ENCODE data around the gene ZNF256. TPM values are rescaled to one million over a fixed set of nuclear protein-coding genes. Genes with fewer than 3 reads are reported as not detected.
"Not testable (repeated sequence)": the region's sequence is repeated elsewhere in the genome, so short reads cannot be mapped to it uniquely, and the experiment has no call there.

ZNF256 gene
- total RNA-seq, 6 experiments from 2014 or later: 0.50 to 1.6 (median 0.75) TPM

DNA sequence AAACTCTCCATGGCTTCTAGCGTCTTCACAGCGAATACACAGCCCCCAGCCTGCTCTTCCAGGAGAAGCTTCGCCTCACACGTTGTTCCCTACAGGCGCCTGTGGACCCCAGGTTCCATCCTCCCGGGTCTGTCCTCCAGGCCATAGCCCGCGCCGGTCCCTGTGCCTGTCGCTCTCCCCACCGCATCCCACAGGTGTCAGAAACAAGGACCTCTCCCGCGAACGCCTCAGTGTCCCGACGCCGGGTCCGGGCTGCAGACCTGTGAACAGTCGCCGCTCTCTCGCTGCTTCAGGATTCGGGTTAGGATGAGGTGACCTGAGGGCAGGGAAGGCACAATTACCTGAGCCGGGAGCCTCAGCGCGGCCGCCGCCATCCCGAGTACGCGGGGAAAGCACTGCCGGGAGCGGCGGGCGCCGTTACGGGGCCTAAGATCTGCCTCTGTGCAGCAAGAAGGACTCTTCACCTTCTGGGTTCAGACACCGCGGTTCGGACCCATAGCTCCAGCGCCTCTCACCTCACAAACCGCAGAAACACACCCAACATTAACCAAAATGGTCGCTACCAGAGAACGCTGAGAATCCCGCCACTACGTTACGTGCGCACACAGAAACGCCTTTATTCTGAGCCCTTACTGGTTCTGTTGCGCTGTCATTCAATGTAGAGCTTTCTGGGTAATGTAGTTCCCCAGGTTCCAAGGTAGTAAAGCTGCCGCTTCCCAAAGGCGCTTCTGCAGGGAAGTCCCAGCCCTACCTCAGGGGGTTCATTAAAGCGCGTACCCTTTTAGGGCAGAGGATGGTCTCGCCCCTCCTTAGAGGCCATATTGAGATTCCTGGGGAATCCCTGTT, 12.5 kb downstream of the ZNF256 start, which contains the start of gene ZNF418:
TSS of gene ZNF418 (minus strand) at position 583 of the 846 bp plus-strand sequence. CDS start 1,580 bp downstream, outside the sequence.
- Histone ChIP-seq H3K4me3 (peak within 1 kb of the TSS; percentile 54 to 78 (median 66)), H3K36me3 (peaks cover 0 to 1% (median 0%) of the 10 kb centered on the region in 4 donors), H3K27ac (peak within 1 kb of the TSS in 1 of 3 donors; percentile 29), H3K27me3 (no peaks in the 10 kb centered on the region), H3K9me3 (peaks cover 0 to 7% (median under 1%) of the 10 kb centered on the region in 4 donors), H3K4me1 (no peaks in the 10 kb centered on the region)
- DNase-seq (peak; percentile 29 to 77 (median 66)), ATAC-seq (peak; percentile 98 to 100 (median 100))
- TF ChIP-seq, protein P1, sequence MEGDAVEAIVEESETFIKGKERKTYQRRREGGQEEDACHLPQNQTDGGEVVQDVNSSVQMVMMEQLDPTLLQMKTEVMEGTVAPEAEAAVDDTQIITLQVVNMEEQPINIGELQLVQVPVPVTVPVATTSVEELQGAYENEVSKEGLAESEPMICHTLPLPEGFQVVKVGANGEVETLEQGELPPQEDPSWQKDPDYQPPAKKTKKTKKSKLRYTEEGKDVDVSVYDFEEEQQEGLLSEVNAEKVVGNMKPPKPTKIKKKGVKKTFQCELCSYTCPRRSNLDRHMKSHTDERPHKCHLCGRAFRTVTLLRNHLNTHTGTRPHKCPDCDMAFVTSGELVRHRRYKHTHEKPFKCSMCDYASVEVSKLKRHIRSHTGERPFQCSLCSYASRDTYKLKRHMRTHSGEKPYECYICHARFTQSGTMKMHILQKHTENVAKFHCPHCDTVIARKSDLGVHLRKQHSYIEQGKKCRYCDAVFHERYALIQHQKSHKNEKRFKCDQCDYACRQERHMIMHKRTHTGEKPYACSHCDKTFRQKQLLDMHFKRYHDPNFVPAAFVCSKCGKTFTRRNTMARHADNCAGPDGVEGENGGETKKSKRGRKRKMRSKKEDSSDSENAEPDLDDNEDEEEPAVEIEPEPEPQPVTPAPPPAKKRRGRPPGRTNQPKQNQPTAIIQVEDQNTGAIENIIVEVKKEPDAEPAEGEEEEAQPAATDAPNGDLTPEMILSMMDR (IDR thresholded peaks at IDR 0.05): no peak
- TF ChIP-seq POLR2A (IDR thresholded peaks at IDR 0.05): no peak
- intact Hi-C loops (cut with DNase I): no loop called here
- WGBS (ENCODE audit: insufficient coverage, low coverage, low lambda C conversion rate, missing lambda C conversion rate): 4% methylated on average over 28 of the region's 54 CpGs

DNA sequence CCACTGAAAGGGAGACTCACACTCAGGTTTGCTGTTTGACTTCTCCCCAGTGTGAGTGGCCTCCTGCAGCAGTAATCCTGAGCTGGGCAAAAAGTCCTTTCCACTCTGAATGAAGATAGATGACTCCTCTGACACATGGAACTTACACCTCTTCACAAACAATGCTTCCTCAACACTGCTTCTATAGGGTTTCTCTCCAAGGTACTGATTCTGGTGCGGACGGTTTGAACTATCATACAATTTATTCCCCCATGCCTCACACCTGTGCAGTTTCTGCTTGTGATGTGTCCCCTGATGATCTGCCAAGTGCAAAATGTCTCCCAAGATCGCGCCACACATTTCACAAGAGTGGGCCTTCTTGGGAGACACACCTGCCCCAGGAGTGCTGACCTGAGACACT, 19.9 kb downstream of the ZNF256 start:
- Histone ChIP-seq H3K36me3 (peaks cover 0 to 19% (median 9%) of the 10 kb centered on the region in 4 donors), H3K27me3 (no peaks in the 10 kb centered on the region), H3K4me3 (no peak overlapping the region), H3K4me1 (no peaks in the 10 kb centered on the region), H3K9me3 (peaks cover 0 to 27% (median 2%) of the 10 kb centered on the region in 4 donors), H3K27ac (no peak overlapping the region)
- 100% methylated on average over 2 of the region's 4 CpGs for WGBS (ENCODE audit: insufficient coverage, low coverage, low lambda C conversion rate, missing lambda C conversion rate)
- ATAC-seq: no peak
- TF ChIP-seq, protein P1 (IDR thresholded peaks at IDR 0.05): no peak
- TF ChIP-seq POLR2A (IDR thresholded peaks at IDR 0.05): no peak
- intact Hi-C loops (cut with DNase I): no loop called here
- DNase-seq: no peak

DNA sequence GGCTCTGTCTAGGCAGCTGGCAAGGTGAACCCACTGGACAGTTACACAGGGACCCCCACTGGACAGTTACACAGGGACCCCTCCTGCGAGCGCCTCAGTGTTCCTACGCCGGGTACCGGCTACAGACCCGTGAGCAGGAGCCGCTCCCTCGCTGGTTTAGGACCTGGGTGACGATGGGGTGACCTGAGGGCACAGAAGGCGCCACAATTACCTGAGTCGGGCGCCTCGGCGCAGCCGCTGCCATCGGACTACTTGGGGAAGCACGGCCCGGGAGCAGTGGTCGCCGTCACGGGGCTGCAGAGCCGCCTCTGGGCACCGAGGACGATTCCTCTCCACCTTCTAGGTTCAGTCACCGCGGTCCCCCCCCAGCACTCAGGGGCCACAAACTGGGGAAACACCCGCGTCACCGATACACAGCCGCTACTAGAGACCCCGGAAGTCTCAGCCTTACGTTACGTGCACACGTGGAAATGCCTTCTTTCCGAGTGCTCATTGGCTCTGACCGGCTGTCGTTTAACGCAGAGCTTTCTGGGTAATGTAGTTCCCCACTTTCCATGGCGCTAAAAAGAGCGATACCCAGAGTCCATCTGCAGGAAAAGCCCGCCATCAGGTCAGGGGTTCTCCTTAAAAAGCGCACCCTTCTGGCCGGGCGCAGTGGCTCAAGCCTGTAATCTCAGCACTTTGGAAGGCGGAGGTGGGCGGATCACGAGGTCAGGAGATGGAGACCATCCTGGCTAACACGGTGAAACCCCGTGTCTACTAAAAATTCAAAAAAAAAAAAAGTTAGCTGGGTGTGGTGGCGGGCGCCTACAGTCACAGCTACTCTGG, 31.1 kb downstream of the ZNF256 start, which contains the start of gene ZNF417:
TSS of gene ZNF417 (minus strand) at position 425 of the 828 bp plus-strand sequence. CDS start at position 244, 181 bp downstream.
- DNase-seq: peak; percentile 79 to 90 (median 85)
- Histone ChIP-seq H3K4me3 (peak within 1 kb of the TSS; percentile 78 to 97 (median 91)), H3K27ac (peak within 1 kb of the TSS; percentile 50 to 53 (median 51)), H3K4me1 (peaks cover 0 to 25% (median 0%) of the 10 kb centered on the region in 4 donors)
- peak; percentile 97 to 99 (median 98) for ATAC-seq
- H3K36me3 ChIP-seq; H3K27me3 ChIP-seq; H3K9me3 ChIP-seq; intact Hi-C loops (cut with DNase I): not testable (repeated sequence)
- WGBS (ENCODE audit: insufficient coverage, low coverage, low lambda C conversion rate, missing lambda C conversion rate): under 1% methylated on average over 27 of the region's 51 CpGs
- TF ChIP-seq POLR2A (IDR thresholded peaks at IDR 0.05): peak; percentile 50
- TF ChIP-seq, protein P1 (IDR thresholded peaks at IDR 0.05): peak; percentile 23 to 48 (median 32)

DNA sequence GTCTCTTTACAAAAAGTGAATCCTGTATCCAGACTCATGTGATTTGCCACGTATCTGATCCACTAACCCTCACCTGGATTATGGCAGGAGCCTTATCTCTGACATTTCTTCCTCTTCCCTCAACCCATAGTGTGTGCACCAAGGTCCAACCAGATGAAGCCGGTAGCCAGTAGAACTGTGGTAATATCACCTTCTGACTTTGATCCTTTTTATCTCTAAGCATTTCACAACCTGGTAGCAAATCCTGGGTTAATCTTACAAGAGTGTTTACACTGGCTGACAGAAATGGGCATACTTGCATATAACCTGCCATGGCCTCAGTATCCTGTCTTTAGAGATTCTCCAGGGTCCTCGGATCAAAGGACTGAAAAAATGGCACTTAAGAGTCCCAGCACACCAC, 33.0 kb downstream of the ZNF256 start:
- intact Hi-C loops (cut with DNase I): no loop called here
- H3K36me3 ChIP-seq: peaks cover 0 to 13% (median 7%) of the 10 kb centered on the region in 4 donors
- H3K4me1 ChIP-seq: peaks cover 0 to 25% (median 0%) of the 10 kb centered on the region in 4 donors
- DNase-seq (peak in 1 of 3 donors; percentile 53), ATAC-seq (peak in 3 of 4 donors; percentile 29 to 60 (median 32))
- 34% methylated on average over 3 of the region's 3 CpGs for WGBS (ENCODE audit: insufficient coverage, low coverage, low lambda C conversion rate, missing lambda C conversion rate)
- no peaks in the 10 kb centered on the region for H3K9me3 ChIP-seq
- H3K27me3 ChIP-seq: no peaks in the 10 kb centered on the region
- peak overlapping the region in 2 of 3 donors; percentile 6 to 91 for H3K4me3 ChIP-seq
- TF ChIP-seq, protein P1 (IDR thresholded peaks at IDR 0.05): no peak
- no peak for TF ChIP-seq POLR2A (IDR thresholded peaks at IDR 0.05)
- peak overlapping the region in 1 of 3 donors; percentile 43 for H3K27ac ChIP-seq
